Skin epidermis (tissue), 12 donors: ENCODE results near the gene FNDC3B.

ENCODE experiments used
- H3K27ac ChIP-seq, 21 experiments: fragments of 200-600 bp; sonication (generic) in 11 of 21; one replicate each; pipeline ENCODE4 v1.5.0; 2020; ENCODE audit warnings: mild to moderate bottlenecking in 3 of 21, inconsistent platforms in 2 of 21, moderate library complexity in 2 of 21
- H3K4me3 ChIP-seq, 7 experiments: fragments of 200-600 bp; sonication (generic) in 2 of 7; one replicate each; pipeline ENCODE4 v1.5.0; 2020; ENCODE audit warnings: inconsistent platforms in 2 of 7, mild to moderate bottlenecking in 2 of 7, moderate library complexity in 1 of 7

Gene FNDC3B

GRCh38 chr3:172140499-172141391 is 101.4 kb downstream of the FNDC3B start:
- Histone ChIP-seq H3K4me3 (no peak overlapping the region), H3K27ac (peak overlapping the region in 14 of 21 experiments; percentile 1 to 74 (median 48))

- Histone ChIP-seq H3K27ac (peak overlapping the region in 13 of 21 experiments; percentile 10 to 64 (median 27)), H3K4me3 (no peak overlapping the region)
Observed at GRCh38 chr3:172142051-172142863, 102.9 kb downstream of the FNDC3B start.

- Histone ChIP-seq H3K27ac (peak overlapping the region in 13 of 21 experiments; percentile 10 to 64 (median 26)), H3K4me3 (no peak overlapping the region)
Observed at GRCh38 chr3:172142864-172143451, 103.6 kb downstream of the FNDC3B start.

DNA sequence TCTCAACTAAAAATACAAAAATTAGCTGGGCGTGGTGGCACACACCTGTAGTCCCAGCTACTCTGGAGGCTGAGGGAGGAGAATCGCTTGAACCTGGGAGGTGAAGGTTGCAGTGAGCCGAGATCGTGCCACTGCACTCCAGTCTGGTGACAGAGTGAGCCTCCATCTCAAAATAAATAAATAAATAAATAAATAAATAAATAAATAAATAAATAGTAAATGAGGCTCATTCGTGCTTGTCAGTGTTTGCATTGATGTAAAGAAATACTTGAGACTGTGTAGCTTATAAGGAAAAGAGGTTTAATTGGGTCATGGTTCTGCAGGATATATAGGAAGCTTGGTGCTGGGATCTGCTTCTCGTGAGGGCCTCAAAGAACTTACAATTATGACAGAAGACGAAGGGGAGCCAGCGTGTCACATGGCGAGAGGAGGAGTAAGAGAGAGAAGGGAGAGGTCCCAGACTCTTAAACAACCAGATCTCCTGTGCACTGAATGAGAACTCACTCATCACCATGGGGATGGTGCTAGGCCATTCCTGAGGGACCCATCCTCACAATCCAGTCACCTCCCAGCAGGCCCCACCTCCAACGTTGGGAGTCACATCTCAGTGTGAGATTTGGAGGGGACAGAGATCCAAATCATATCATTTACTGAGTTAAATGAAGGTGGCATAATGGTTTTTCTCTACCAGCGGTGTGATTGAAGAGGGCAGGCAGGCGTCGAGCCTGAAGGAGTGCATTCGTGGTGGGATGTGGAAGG is 104.5 kb downstream of the FNDC3B start:
- H3K27ac ChIP-seq, result no peak overlapping the region
- no peak overlapping the region for H3K4me3 ChIP-seq

- Histone ChIP-seq H3K27ac (no peak overlapping the region), H3K4me3 (no peak overlapping the region)
Observed at GRCh38 chr3:172144601-172145000, 105.2 kb downstream of the FNDC3B start.

DNA sequence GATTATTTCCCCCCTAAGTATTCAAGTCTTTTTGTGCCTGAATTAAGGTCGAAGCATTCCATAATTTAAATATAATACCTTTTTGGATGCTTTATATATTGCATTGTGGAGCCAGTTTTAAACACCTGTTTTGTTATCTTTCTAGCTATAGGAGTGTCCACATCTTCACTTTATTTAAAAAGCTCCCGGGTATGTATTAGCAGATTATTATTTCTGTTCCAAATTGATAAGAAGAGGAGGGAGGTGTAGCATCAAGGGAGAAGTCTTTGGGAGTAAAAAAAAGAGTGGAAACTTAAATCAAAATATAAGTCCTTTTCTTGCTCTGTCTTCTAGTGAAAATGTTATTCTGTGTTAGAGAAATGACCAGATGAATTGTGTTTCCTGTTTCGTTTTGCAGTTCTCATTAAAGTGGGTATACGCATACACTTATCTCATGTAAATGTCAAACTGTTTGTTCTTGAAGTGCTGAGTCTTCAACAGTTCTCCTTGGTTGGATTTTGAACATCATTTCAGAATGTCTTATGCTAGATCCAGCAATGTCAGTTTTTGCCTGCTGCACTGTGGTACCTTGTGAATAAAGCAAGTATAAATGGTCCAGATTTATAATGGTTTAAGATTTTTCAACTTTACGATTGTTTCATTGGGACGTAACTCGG is 105.8 kb downstream of the FNDC3B start:
- Histone ChIP-seq H3K4me3 (no peak overlapping the region), H3K27ac (no peak overlapping the region)

- Histone ChIP-seq H3K4me3 (no peak overlapping the region), H3K27ac (no peak overlapping the region)
Observed at GRCh38 chr3:172146349-172146748, 107.0 kb downstream of the FNDC3B start.

GRCh38 chr3:172147113-172147818 is 107.9 kb downstream of the FNDC3B start:
- no peak overlapping the region for H3K4me3 ChIP-seq
- no peak overlapping the region for H3K27ac ChIP-seq

GRCh38 chr3:172148241-172148640 is 108.9 kb downstream of the FNDC3B start:
- no peak overlapping the region for H3K4me3 ChIP-seq
- no peak overlapping the region for H3K27ac ChIP-seq

DNA sequence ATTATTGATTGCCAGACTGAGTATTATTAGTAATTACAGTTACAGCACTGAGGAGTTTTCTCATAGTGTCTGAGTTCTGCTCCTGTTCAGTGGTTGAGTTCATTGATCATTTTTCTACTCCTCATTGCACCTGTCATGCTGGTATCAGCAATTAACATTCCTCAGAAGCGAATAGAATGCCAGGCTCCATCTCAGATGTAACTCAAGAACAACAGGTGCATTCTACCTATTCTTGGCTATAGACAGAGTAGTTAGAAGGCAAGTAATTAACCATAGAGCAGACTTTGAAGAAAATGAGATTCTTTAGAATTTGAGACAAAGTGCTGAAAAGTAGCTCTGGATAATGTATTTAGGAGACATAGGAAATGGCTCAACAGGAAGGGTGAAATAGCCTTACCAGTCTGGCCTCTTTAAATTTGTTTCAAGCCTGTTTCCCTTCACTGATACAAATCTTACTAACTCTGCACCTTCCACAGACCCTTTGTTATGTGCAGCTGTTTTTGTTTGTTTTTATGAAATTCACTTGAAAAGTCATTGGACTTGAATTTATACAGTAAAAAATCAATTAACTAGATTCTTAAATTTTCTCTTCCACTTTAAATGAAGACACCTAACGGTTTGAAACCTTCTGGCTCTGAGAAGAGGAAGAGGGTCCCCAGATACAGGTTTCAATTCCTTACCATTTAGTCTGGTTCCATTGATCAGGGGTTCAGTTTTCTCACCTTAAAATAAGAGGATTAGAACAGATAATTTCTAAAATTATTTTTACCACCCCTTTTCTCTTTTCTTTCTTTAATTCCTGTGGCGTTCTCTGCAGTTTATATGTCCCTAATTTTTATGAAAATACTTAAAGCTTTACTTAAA is 109.6 kb downstream of the FNDC3B start:
- no peak overlapping the region for H3K27ac ChIP-seq

GRCh38 chr3:172150268-172150667 is 110.9 kb downstream of the FNDC3B start:
- Histone ChIP-seq H3K27ac (no peak overlapping the region), H3K4me3 (no peak overlapping the region)

More for the DNA sequence above, 109.6 kb downstream of the FNDC3B start:
- no peak overlapping the region for H3K4me3 ChIP-seq

DNA sequence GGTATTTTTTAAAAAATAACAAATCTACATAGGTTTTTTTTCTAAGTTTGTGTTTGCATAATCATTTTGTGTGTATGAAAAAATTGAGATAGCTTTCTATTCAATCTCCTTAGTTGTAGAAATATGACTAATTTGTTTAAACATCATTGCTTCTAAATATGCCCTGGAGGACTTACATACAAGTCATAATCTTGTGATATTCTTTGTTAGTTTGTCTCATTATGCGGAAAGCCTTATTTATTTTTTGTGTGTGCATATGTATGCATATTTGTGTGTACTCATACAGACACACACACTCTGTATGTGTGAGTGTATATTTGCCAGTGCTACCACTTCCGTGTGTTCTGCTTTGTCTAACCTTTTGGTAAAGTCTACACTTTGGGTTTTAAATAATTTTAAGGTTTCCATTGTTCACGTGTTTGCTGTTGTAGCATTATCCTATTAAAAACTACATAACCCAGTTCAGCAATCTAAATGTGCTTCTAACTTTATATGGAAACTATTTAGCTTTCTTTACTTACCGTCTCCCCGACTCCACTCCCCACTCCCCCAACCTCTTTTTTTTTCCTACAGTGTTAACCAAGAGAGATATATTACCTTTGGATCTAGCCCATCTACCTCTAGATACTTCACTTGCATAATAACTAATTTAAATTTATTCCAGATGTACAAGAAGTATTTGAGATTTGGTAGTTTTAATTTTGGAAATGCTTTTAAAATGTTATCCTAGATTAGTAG is 111.7 kb downstream of the FNDC3B start:
- H3K4me3 ChIP-seq, result no peak overlapping the region
- peak overlapping the region in 1 of 21 experiments; percentile 10 for H3K27ac ChIP-seq

- Histone ChIP-seq H3K4me3 (no peak overlapping the region), H3K27ac (peak overlapping the region in 14 of 21 experiments; percentile 37 to 88 (median 73))
Observed at GRCh38 chr3:172151651-172152649, 112.6 kb downstream of the FNDC3B start.

- peak overlapping the region in 20 of 21 experiments; percentile 37 to 88 (median 70) for H3K27ac ChIP-seq
- H3K4me3 ChIP-seq, result no peak overlapping the region
Observed at GRCh38 chr3:172152874-172153273, 113.5 kb downstream of the FNDC3B start.

DNA sequence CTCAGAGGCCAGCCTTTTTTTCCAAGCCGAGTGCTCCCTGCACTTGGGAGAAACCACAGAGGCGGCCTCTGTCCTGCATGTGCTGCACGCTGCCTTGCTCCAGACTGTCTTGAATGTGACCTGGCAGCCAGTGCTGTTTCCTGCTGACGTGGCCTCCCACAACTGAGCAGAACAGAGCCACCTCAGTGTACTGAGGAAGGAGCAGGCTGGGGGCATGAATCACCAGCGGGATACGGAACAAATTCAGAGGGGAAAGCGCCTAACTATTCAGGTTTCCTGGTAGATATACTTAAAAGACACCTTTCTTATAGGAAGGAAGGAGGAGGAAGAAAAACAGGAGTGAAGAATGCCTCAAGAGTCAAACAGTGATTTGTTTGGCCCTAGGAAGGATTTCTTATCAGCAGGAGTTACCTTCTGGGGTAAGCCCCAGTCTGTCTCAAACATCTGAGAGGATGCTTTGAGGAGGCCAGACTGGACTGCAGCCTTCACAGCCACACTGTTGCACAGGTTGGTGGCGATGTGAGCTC is 114.0 kb downstream of the FNDC3B start:
- no peak overlapping the region for H3K4me3 ChIP-seq
- H3K27ac ChIP-seq, result peak overlapping the region in 20 of 21 experiments; percentile 37 to 88 (median 70)
